GM21367 (cell line): ENCODE data around the gene CCDC57.
A peak's percentile ranks its signal among the peaks of the same experiment; 100 is the strongest.
"Not testable (repeated sequence)": the region's sequence is repeated elsewhere in the genome, so short reads cannot be mapped to it uniquely, and the experiment has no call there.

Source experiments
- ATAC-seq: cut with Tn5 transposase; IDR thresholded peaks from one replicate; pipeline ENCODE4 v1.9.1; 2021; ENCODE audit not compliant: unreplicated experiment

Gene CCDC57, protein sequence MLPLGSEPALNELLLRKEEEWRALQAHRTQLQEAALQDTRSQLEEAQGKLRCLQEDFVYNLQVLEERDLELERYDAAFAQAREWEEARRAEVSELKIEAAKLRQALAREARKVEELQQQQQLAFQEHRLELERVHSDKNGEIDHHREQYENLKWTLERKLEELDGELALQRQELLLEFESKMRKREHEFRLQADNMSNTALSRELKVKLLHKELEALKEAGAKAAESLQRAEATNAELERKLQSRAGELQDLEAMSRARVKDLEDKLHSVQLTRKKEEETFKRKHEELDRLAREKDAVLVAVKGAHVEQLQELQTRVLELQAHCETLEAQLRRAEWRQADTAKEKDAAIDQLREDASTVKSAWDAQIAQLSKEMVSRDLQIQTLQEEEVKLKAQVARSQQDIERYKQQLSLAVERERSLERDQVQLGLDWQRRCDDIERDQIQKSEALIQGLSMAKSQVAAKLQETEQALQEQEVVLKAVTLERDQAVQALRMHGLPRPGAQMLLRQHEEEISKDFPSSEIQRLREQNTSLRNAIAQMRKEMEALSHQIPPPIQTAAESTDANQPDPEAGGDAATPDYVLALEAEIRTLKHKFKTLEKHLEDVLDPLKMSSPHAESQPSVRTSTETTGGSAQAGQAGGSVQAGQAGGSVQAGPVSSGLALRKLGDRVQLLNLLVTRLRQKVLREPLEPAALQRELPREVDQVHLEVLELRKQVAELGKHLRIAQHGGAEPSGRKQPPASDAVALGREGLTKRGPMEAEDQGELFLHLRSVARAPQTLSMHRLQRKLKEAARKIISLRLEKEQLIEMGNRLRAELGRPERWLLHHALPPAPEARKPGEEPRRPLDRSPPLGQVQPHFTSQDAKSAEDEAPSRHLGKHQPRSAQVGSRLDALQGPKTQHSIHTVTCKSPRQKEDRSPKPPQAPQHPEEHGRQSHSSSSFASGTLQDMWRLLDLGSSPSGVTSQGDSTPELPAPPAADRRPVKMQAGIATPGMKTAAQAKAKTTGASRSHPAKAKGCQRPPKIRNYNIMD

DNA sequence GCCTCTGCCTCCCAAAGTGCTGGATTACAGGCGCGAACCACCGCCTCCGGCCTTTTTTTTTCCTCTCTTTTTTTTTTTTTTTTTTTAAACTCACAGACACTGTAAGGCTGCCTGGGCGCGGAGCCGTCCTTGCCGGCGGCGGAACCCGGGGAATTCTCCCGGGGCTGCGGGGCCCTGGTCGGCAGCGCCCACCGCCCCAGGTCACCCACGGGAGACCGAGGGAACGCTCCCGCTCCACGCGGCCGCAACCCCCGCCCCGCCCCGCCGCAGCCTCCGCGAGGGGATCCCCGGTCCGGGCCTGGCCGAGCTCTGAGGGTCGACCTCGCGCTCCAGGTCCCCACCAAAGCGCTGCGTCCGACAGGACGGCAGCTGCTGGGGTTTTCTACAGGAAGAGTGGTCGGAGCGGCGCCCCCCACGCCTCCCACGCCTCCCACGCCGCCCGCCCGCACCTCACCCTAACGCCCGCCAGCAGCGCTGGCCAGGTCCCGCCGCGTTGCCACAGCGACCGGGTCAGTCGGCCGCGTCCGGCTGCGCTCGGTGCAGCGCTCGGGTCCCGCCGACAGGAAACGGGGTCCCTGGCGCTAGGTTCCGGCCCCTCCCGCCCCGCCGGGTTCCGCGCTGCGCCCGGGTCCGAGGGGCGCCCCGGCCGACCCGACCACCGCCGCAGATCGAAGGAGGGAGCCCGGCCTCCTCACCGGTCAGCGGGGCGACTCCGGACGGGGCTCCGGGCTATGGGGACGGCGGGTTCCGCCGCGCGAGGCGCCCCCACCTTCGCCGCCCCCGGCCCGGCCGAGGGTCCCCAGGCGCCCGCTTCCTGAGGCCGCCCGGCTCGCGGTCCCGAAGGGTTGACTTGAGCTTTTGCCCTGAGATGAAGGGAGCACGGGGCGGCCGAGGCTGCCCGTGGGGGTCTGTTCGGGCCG, at the start of gene CCDC57:
Gene CCDC57, minus strand, starts transcription at position 512 of the 920 bp plus-strand sequence. CDS start 10,898 bp downstream, outside the sequence.
- ATAC-seq = peak; percentile 48

DNA sequence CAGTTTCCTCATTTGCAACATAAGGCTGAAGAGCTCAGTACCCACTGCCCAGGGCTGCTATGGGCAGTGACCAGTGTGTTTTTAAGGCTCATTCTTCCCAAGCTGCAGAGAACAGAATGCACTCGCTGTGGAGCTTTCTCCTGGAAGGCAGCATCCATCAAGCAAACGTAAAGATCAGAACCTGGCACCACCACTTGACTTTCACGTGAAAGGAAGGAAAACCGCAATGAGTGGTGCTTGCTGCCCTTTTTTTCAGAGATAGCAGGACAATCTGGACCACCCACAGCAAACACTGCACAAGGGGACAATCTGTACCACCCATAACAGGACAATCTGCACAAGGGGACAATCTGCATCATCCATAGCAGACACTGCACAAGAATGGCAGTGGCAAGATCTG, 49.7 kb upstream of the CCDC57 start:
- no peak for ATAC-seq

DNA sequence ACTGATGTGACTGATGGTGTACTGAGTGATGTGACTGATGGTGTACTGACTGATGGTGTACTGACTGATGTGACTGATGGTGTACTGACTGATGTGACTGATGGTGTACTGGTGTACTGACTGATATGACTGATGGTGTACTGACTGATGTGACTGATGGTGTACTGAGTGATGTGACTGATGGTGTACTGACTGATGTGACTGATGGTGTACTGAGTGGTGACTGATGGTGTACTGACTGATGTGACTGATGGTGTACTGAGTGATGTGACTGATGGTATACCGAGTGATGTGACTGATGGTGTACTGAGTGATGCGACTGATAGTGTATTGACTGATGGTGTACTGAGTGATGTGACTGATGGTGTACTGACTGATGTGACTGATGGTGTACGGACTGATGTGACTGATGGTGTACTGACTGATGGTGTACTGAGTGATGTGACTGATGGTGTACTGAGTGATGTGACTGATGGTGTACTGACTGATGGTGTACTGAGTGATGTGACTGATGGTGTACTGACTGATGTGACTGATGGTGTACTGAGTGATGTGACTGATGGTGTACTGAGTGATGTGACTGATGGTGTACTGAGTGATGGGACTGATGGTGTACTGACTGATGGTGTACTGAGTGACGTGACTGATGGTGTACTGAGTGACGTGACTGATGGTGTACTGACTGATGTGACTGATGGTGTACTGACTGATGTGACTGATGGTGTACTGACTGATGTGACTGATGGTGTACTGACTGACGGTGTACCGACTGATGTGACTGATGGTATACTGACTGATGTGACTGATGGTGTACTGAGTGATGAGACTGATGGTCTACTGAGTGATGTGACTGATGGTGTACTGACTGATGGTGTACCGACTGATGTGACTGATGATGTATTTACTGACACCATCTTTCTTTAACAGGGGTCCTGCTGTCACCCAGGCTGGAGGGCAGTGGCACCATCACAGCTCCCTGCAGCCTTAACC, 47.6 kb upstream of the CCDC57 start:
- ATAC-seq = not testable (repeated sequence)

DNA sequence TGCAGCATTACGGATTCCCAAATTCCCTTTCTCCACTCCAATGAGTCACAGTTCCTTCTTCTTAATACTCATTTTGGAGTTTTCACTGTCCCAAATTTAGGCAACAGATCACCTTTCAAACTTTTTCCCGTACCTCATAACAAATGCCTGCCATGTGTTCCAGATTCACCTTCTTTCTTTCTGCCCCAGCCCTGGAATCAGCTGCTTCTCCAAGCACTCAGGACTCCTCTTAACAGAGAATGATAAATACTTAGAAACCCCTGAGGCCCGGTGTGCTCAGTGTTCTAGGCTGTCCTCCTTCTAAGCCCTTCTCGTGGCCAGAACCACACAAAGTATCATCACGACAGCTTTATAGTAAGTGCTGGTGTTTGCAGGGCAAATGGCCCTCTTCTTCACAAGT, 45.9 kb upstream of the CCDC57 start:
- ATAC-seq = no peak

DNA sequence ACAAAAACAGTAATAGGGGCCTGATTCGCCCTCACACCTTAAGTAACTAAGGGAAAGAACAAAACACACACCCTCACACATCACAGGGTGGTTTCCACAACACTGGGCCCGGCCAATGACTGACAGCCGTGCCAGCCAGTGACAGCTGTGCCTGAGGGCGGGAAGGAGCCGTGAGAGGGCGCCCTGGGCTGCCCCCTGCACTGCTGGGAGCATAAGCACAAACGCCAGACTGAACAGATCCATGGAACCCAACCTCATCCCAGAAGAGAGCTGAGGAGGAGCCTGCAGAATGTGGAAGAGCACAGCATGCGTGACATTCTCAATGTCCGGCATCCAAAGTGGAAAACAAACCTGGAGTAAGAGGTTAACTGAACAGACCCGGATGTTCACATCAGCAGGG, 44.8 kb upstream of the CCDC57 start:
- ATAC-seq = no peak

DNA sequence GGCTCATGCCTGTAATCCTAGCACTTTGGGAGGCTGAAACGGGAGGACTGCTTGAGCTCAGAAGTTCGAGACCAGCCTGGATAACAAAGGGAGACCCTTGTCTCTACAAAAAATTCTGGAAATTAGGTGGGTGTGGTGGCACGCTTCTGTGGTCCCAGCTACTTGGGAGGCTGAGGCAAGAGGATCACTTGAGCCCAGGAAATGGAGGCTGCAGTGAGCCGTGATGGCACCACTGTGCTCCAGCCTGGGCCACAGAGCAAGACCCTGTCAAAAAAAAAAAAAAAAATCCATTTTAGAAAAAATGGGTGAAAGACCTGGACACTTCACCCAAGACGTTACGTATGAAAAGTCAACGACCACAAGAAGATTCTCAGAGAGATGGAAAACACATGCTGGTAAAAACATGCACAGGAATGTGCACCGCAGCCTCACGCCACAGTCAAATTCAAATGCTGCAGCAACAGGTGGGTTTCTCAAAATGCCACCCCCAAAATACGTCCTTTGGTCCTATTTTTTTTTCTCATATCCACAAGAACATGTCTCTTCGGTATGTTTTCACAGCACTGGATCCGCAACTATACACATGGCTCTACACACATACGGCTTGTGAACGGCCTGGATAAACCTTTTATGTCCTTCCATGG, 43.7 kb upstream of the CCDC57 start:
- ATAC-seq = no peak

DNA sequence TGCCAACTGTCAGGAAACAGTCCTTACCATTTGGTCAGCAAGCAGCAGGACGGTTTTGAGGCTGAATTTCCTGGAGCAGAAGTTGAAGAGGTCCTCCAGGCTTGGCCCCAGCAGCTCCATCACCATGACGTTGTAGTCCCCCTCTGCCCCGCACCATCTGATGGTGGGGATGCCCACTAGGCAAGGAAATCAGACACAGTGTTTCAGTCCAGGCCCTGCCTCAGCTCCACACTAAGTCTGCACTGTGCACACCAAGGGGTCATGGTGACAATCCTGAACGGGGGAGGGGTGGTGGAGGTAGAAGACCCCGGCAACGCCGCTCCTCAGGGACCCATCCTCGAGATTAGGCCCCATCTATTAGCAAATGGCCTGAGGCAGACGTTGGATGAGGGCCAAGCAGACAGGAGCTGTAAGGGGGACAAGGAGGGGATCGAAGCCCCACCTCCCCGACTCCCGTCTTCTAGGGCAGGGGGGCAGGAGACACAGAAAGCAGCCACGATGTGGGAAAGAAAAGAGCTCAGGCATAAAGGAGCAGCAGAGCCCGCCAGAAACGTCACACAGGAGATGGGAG, 42.8 kb upstream of the CCDC57 start:
- ATAC-seq = no peak

DNA sequence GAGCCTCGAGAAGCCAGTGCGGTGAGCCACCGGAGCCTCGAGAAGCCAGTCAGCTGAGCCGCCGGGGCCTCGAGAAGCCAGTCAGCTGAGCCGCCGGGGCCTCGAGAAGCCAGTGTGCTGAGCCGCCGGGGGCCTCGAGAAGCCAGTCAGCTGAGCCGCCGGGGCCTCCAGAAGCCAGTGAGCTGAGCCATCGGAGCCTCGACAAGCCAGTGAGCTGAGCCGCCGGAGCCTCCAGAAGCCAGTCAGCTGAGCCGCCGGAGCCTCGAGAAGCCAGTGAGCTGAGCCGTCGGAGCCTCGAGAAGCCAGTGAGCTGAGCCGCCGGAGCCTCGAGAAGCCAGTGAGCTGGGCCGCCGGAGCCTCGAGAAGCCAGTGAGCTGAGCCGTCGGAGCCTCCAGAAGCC, 42.1 kb upstream of the CCDC57 start:
- ATAC-seq = not testable (repeated sequence)

DNA sequence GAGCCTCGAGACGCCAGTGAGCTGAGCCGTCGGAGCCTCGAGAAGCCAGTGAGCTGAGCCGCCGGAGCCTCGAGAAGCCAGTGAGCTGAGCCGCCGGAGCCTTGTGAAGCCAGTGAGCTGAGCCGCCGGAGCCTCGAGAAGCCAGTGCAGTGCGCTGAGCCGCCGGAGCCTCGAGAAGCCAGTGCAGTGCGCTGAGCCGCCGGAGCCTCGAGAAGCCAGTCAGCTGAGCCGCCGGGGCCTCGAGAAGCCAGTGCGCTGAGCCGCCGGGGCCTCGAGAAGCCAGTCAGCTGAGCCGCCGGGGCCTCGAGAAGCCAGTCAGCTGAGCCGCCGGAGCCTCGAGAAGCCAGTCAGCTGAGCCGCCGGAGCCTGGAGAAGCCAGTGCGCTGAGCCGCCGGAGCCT, 41.5 kb upstream of the CCDC57 start:
- ATAC-seq = not testable (repeated sequence)

DNA sequence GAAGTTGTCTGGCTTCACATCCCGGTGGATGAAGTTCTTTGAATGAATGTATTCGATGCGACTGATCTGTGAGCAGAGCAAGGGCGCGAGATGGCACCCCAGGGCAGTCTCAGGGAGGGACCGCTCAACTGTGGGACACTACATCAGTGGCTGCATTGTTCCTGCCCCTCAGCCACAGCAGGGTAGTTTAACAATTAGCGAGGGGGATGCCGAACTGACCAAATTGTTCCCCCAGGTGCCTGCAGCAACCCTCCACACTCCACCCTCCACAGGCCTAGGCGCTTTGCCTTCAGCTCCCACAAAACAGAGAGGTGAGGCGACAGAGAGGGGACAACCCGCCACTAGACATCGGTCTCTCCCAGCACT, 40.5 kb upstream of the CCDC57 start:
- ATAC-seq = no peak

DNA sequence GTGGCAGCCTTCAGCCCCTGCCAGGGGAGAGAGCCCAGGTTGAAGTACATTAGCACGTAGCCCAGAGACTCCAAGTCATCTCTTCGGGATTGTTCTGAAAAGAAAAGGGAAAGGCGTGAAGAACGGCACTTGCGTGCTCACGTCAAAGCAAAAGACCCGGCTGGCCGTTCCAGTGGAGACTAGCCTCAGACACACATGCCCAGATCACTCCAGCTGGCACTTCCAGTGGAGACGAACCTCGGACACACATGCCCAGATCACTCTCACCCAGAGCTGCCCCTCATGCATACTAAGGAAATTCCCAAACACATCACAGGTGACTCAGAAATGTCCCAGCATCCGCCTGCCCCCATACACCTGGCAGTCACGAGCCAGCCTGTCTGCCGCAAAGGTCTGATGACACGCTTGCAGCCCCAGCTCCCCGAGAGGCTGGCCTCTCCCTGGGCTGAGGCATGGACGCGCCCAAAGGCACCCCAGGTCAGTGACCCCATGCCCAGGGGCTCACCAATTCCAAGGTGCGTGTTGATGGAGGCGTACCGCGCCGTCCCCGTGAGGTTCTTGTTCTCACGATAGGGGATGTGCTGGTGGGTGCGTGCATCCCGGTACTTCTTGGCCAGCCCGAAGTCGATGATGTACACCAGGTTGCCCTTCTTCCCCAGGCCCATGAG, 40.0 kb upstream of the CCDC57 start:
- ATAC-seq = no peak

DNA sequence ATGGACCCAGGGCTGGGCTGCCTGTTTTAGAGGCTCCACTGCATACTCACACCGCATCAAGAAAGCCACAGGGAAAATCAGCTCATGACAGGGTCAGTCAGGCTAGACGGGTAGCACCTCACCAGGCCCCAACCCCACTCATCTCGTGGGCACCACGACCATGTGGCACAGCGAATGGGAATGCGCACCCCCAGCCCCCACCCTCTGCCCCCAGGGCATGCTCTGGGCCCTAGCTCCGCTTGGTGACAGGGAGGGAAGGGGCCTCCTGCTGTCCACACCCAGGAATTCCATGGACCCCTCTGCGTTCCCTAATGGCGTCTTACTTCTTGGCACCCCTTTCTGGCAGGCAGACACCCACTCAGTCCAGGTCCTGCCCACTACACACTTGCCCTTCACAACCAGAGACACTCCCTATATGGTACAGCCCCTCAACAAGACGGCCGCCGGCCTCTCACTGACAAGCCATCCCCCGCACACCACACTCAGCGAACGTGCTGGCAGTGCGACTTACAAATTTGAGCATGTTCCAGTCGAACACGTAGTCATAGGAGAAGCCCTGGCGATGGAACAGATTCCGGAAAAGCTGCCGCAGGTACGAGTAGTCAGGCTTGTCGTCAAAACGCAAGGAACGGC, 38.3 kb upstream of the CCDC57 start:
- no peak for ATAC-seq

DNA sequence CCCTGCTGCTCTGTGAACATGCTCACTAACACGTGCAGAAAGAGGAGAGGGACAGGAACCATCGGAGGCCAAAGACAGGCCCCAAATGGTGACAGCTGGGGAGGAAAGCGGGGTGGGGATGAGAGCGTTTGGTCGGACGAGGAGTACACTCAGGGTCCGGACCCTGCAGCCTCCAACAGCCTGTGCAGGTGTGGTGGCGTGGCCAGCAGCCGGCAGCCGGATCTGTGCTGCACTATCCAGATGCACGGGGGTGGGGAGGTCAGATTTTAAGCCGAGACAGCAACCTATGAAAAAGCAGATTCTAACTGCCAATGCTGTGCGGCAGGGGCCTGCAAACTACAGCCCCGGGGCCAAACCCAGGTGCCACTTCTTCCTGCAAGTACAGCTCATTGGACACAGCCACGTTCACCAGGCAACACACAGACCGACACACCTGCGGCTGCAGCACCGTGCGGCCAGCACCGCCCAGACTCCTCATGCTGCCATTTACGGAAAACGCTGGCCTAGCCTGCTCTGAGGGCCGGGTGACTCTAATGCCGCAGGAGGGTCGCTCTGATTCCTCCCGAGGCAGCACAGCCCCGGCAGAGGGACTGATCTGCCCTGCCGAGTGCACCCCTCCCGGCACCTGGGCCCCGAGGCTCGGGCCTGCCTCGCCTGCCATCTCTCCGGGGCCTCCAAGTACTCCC, 37.4 kb upstream of the CCDC57 start:
- no peak for ATAC-seq

DNA sequence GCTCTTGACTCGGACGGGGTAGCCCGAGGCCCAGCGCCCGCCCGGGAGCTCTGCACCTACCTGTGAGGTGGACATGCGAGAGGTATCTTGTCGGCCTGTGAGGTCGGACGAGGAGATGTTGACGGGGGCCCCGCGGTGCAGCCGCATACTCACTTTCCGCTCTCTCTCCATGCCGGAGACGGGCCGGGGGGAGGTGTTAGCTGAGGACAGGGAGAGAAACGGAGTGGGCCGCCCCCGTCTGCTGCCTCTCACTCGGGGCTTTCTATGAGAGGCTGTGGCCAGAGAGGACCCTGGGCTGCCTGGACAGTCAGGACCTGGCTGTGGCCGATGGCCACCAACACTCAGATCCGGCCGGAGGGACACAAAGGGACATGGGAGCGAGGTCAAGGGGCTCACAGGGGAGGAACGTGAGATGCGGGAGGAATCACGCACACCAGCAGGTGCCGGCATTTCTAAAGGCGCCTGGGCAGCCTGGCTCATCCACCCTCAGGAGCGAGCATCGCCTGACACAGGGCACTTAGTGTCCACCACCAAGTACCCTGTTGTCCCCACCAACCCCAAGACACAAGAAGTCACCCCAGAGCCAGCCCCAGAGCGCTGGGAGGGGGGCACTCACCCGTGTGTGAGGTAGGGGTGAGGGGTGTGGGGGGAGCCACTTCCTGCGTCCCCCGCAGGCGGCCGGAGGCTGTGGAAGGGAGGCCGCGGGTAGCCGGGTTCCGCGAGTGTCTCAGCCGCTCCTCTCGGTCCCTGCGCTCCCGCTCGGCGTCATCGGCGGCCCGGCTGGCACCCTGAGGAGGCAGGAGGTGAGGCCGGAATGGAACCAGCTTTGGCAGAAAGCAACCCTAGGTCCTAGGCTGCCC, 36.4 kb upstream of the CCDC57 start:
- ATAC-seq = no peak

DNA sequence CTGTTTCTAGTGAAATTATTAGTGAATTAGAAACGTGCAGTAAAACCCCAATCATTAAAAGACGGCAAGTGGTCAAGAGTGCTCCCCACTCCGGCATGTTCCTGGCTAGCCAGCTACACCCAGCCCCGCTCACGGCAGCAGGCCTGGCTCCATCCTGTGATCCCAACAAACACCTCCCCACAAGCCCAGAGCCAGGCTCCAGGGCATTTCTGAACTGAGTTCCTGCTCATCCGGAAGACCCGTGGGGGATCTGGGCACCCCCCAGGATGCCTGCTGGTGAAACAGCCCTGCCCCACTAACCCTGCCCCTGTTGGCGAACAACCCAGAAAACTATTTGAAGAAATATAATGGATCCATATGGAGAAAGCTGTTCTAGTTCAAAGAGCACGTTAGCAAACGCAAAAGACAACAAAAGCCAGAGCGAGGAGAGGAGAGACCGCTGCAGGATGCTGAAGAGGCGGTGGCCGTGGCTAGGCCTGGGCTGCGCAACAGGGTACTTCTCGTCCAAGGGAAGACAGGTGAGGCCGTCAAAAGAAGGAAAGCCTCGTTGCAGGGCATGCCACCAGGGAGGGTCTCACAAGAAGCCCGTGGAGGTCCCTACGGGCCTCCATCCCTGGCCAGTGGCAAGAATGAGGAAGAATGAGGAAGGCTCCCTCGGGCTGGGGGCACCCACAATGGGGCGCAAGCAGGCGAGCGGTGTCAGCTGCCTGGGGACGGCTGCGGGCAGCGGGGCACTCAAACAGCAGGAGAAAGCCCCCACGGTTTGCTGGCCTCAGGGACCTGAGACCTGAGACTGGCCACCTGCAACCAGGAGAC, 35.4 kb upstream of the CCDC57 start:
- no peak for ATAC-seq
